GM10847 (cell line): ENCODE measurements around the gene IRF6.

Experiments used
- POLR2A ChIP-seq: IDR thresholded peaks from 2 replicates; pipeline ENCODE4 v1.6.1; 2011; ENCODE audit not compliant: insufficient read length; ENCODE audit errors: extremely low read depth

The IRF6 gene

GRCh38 chr1:209805875-209806760 is at the start of gene IRF6:
Gene IRF6 (minus strand): TSS chr1:209806142. CDS start chr1:209801413, 4,729 bp downstream.
- no peak for TF ChIP-seq POLR2A

- no peak for TF ChIP-seq POLR2A
These were observed 49.7 kb upstream of the IRF6 start for GRCh38 chr1:209855623-209856022.

- no peak for TF ChIP-seq POLR2A
These were observed 49.1 kb upstream of the IRF6 start for GRCh38 chr1:209855006-209855405.

GRCh38 chr1:209854196-209854595 is 48.3 kb upstream of the IRF6 start:
- no peak for TF ChIP-seq POLR2A

- no peak for TF ChIP-seq POLR2A
These were observed 47.7 kb upstream of the IRF6 start for GRCh38 chr1:209853676-209854075.

GRCh38 chr1:209850342-209850979 is 44.5 kb upstream of the IRF6 start:
- no peak for TF ChIP-seq POLR2A

GRCh38 chr1:209849388-209849787 is 43.4 kb upstream of the IRF6 start:
- TF ChIP-seq POLR2A, result no peak

- no peak for TF ChIP-seq POLR2A
These were observed 39.4 kb upstream of the IRF6 start for GRCh38 chr1:209845408-209845725.

GRCh38 chr1:209844695-209845407 is 38.9 kb upstream of the IRF6 start:
- no peak for TF ChIP-seq POLR2A

- TF ChIP-seq POLR2A, result no peak
These were observed 34.7 kb upstream of the IRF6 start for GRCh38 chr1:209840611-209841010.

- no peak for TF ChIP-seq POLR2A
These were observed 34.1 kb upstream of the IRF6 start for GRCh38 chr1:209839875-209840546.

- no peak for TF ChIP-seq POLR2A
These were observed 32.6 kb upstream of the IRF6 start for GRCh38 chr1:209838537-209838936.

GRCh38 chr1:209837671-209838070 is 31.7 kb upstream of the IRF6 start:
- no peak for TF ChIP-seq POLR2A

- TF ChIP-seq POLR2A, result no peak
These were observed 29.9 kb upstream of the IRF6 start for GRCh38 chr1:209835782-209836298.

- TF ChIP-seq POLR2A, result no peak
These were observed 25.7 kb upstream of the IRF6 start for GRCh38 chr1:209831615-209832014.
